ENCODE measurements around the gene OLFML2B.

The OLFML2B gene

GRCh38 chr1:162003830-162004215 is 19.8 kb downstream of the OLFML2B start:
- DNase-seq, result peak; percentile 6 to 27

GRCh38 chr1:162003061-162003829 is 20.4 kb downstream of the OLFML2B start:
- no peak for DNase-seq

DNA sequence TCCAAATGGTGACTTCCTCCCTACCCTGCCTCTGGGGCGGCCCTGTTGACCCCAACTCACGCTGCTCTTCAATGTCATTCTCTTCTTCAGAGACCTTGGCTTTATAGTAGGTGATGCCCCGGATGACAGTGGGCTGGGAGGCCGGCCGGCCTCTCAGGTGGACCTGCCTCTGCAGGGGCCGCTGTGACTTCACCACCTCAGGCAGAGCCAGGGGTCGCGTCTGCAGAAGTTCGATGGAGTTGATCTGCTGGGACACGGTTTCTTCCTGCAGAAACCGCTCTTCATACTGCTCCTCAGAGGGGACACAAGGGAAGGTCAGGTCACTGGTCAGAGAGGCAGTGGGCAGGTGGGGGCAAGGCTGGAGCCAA is 23.6 kb downstream of the OLFML2B start:
- DNase-seq, result no peak

DNA sequence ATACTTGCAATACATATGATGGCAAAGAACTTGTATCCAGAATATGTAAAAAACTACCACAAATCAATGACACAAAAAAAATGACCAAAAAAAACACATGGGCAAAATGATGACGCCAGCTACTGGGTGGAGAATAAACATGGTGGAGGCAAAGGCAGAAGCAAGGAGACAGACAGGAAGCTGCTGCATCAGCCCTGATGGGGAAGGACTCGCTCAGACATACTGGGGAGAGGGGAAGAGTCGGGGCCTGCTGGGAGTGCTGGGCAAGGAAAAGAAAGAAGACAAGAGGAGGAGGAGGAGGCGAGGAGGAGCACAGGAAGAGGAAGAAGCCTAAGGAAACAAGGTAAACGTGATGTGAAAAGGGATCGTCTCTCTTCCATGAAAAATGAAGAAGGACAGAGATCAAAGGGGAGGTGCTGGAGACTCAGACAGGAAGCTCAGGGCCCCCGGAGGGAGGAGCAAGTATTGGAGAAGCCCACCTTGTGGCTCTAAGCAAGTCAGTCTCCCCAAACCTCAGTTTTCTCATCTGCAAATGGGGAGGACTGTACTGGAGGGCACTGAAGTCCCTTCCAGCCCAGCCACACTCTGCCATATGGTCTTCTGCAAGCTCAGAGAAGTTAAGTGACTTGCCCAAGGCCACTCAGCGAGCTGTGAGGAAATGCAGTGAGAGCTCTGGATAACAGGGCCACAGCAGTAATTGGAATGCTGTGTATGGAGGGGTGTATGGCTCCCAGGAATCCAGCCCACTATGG is 24.2 kb downstream of the OLFML2B start:
- DNase-seq, result no peak

DNA sequence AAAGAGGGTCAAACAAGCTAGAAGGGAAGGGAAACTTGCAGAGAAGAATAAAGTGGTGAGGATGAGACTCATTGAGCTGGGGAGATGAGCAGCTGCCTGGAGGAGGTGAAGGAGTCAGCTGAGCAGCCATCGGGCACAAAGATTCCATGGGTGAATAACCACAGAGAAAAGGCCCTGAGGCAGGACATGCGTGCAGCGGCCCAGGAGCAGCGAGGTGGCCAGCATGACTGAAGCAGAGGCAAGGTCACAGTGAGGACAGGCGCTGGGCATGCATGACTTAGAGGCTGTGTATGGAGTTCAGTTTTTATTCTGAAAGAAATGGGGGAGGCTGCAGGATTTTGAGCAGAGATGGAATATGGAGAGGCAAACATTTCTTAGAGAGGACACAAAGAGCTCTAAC is 24.9 kb downstream of the OLFML2B start:
- no peak for DNase-seq

- no peak for DNase-seq
Measured at GRCh38 chr1:161997152-161997551, 26.5 kb downstream of the OLFML2B start.

DNA sequence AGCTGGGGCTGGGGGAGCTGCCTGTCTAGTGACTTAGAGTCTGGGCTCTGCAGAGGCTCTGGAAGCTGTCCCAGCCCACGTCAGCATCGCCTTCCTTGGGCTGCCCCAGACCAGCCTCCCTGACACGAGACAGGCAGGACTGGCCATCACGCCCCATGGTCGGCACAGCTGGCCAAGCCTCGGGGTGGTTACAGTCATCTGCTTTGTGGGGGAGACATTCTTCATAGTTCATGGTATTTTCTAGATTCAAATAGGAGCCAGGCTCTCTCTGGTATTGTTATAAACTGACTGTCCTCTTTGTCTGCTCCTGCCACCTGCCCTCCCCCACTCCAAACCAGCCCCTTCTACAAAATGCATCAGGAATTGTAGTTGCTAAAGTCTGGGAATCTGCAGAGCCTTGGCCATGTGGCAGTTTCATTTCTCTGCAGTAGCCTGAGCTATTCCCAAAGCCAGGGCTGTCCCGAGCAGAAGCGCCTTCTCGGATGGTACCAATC is 29.4 kb downstream of the OLFML2B start:
- no peak for DNase-seq

DNA sequence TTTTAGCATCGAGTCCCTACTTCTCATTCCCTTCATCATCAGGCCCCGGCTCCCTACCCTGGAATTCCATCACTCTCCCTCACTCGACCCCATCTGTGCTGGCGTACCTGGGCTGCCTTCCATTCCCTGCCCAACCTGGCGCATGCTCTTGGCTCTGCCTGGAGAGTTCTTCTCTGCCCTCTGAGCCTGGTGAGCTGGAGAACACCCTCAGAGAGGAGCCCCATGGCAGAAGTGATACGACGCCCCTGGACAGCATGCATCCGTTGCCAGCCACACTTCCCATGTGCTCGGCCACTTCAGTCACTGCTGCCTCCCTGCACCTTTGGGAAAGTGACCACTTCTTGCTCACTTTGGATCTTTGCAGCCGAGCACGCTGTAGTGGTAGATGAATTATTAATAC is 30.1 kb downstream of the OLFML2B start:
- DNase-seq, result no peak

DNA sequence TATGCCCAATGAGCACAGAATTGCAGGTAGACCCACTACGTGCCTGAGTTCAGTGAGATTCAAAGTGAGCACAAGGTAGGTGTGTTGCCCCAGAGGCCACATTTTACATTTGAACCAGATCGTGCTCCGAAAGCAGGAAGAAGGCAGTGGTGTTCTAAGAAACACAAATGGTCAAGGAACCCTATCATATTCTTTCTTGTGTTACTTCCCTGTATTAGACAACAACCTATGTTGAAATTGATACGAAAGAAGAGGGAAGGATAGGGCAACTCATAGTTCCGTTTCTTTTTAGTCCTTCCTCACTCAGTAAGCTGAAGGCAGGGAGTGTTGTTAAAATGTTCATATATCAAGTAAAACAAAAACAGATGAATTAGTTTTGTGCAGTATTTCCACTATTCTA is 33.9 kb downstream of the OLFML2B start:
- no peak for DNase-seq

DNA sequence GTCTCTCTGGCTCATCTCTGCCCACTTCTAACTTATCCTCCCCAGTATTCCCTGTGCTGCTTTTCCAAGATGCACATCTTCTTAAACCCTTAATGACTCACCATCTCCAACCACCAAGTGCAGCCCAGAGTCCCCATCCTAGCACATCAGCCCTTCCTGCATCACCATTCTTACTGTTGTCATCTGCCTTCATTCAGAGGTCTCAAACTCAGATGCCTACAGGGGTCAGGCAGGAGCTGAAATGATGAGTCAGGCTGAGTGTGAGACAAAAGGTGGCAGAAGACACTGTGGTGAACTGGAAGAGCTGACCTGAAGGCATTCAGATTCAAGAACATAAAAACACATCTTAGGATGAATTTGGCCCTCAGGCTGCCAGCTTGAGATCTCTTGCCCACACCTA is 34.6 kb downstream of the OLFML2B start:
- no peak for DNase-seq

- no peak for DNase-seq
Measured at GRCh38 chr1:161988413-161988812, 35.3 kb downstream of the OLFML2B start.

DNA sequence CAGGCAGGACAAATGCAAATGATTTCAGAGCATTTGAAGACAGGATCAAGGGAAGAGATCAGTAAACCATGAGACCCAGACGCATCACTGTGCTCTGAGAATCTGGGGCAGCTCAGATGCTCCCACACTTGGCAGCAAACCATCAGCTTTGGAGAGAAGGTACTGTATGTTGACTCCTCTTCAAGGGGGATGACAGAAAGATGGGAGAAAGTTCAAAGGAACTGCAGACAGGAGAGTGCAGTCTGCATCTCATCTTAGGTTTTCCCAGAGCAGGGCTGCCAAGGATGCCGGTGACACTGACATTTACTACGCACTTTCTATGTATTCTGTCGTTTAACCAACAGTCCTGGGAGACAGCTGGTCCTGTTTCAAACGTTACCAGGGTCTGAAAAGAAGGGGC is 35.8 kb downstream of the OLFML2B start:
- no peak for DNase-seq

- DNase-seq, result no peak
Measured at GRCh38 chr1:161987303-161987702, 36.4 kb downstream of the OLFML2B start.

GRCh38 chr1:161986328-161986727 is 37.3 kb downstream of the OLFML2B start:
- DNase-seq, result no peak

- DNase-seq, result no peak
Measured at GRCh38 chr1:161985301-161985822, 38.3 kb downstream of the OLFML2B start.

GRCh38 chr1:161983725-161984124 is 39.9 kb downstream of the OLFML2B start:
- DNase-seq, result no peak

DNA sequence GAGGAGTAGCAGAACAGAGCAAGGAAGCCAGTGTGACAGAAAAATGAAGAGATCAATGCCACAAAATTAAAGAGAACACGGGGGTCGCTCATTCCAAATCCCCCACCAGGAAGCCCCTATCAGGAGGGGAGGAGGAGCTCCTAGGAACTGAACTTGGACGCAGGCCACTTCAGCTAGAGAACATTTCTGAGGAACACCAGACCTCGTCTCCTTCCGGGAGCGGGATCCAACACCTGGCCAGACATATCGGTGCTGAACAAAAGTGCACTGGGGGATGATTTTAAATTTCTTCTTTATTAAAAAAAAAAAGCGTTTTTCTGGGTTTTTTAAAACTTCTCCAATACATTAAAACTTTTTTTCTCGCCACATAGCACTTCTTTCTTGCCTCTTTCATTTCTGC is 40.8 kb downstream of the OLFML2B start:
- DNase-seq, result no peak

GRCh38 chr1:161982507-161982895 is 41.2 kb downstream of the OLFML2B start:
- DNase-seq, result no peak

DNA sequence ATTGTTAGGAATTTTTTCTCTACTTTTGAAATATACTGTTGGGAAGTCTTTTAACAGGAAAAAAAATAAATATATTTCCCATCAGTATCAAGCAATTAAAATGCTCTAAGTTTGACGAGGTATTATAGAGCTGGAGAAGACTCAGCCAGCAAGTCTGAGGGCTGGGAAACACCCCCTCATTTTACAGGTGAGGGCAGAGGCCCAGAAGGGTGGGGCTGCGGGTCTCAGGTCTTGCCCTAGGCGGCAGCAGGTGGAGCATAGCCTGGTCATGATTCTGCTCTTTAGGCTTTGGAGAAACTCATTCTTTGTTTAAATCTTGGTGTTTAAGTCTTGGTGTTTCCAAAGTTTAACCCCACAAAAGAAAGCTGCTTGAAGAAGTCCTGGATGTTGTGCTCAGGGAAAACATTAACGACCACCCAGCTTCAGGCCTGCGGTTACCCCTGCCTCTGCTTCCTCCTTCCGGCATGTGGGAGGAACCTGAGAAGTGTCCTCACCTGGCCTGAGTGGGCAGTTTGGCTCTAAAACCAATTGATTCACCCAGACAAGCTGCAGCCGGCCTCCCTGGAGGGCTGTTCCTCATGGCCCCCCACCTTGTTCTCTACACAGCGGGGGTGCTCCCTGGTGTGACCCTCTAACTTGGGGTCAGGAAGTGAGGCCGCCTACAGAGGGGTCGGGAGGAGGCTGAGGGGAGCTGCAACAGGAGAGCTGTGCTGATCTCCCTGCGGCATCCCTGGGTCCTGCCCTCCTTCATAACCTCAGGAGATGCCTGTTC is 41.7 kb downstream of the OLFML2B start:
- no peak for DNase-seq

DNA sequence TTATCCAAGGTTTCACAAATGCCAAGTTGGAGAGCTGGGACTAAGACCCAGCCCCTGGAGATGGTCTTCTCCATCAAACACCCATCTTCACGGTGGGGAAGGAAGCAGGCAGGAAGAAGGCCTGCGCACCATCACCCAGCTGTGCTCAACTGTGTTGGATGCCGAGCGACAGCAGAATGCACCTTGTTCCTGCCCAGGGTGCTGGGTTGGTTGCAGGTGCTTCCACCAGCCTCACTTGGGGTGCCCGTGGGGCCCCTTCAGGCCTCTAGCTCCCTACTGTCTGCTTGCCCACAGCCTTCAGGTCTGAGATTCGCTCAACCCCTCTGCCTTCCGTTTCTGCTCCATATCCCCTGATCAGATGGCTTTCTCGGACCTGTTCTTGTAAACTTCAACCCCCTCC is 42.5 kb downstream of the OLFML2B start:
- no peak for DNase-seq

DNA sequence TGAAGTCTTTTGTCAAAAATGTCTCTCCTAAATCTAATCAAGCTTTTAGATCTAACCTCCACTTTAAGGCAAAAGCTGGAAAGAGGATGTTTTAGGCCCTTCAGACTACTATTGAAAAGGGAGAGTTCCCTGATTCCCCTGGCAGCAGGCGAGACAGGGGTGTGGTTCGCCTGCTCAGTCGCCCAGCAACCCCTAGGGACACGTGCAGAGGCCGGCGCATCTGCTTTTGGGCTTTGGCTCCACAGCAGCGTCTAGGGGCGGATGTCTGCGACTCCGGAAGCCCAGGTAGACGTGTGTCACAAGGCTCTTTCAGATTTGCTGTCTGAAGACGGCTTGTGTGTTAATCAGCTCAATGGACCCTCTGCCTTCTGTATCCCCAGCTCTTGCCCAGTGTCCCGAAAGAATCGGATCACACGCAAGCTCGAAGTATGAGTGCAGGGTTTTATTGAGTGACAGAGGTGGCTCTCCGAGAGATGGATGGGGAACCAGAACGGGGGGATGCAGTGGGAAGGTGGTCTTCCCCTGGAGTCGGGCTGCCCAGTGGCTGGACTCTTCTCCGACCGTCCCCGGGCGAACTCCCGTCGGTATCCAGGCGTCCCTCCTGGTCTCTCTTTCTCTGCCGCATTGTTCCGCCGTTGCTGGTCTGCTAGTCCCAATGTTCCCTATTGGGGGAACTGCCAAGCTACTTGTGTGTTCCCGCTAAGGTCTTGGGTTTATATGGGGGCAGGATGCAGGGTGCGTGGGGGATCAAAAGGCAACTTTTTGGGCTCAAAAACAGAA is 45.5 kb downstream of the OLFML2B start:
- no peak for DNase-seq
